Muscle layer of duodenum (tissue), 2 donors: ENCODE data around the gene TIAM1.

ENCODE experiments used
- H3K27ac ChIP-seq: one replicate; pipeline ENCODE4 v1.7.0; 2013; ENCODE audit warnings: mild to moderate bottlenecking, low read length
- H3K27me3 ChIP-seq: one replicate; pipeline ENCODE4 v1.7.0; 2013; ENCODE audit warnings: low read depth, mild to moderate bottlenecking, control low read depth, low read length
- H3K36me3 ChIP-seq, 2 donors: one replicate each; pipeline ENCODE4 v1.7.0; 2013; ENCODE audit warnings: low read length in 2 of 2, control low read depth in 1 of 2, mild to moderate bottlenecking in 1 of 2; ENCODE audit not compliant: insufficient read depth in 2 of 2, control insufficient read depth in 1 of 2
- H3K4me1 ChIP-seq, 2 donors: one replicate each; pipeline ENCODE4 v1.7.0; 2013; ENCODE audit warnings: low read length in 2 of 2, mild to moderate bottlenecking in 2 of 2, control low read depth in 1 of 2, moderate library complexity in 1 of 2; ENCODE audit not compliant: insufficient read depth in 2 of 2, control insufficient read depth in 1 of 2
- H3K4me3 ChIP-seq, 2 donors: one replicate each; pipeline ENCODE4 v1.7.0; 2013; ENCODE audit warnings: low read length in 2 of 2, low read depth in 1 of 2, mild to moderate bottlenecking in 1 of 2
- H3K9me3 ChIP-seq, 2 donors: one replicate each; pipeline ENCODE4 v1.7.0; 2013; ENCODE audit warnings: low read length in 2 of 2, control low read depth in 1 of 2, mild to moderate bottlenecking in 1 of 2; ENCODE audit not compliant: control insufficient read depth in 1 of 2
- donor health status: healthy.

Gene TIAM1

GRCh38 chr21:31098576-31099005, 245.5 kb downstream of the TIAM1 start:
- H3K27me3 ChIP-seq, result no peaks in the 10 kb centered on the region
- no peaks in the 10 kb centered on the region for H3K9me3 ChIP-seq
- H3K36me3 ChIP-seq, result no peaks in the 10 kb centered on the region
- H3K27ac ChIP-seq, result no peak overlapping the region
- H3K4me3 ChIP-seq, result no peak overlapping the region
- H3K4me1 ChIP-seq, result no peaks in the 10 kb centered on the region

DNA sequence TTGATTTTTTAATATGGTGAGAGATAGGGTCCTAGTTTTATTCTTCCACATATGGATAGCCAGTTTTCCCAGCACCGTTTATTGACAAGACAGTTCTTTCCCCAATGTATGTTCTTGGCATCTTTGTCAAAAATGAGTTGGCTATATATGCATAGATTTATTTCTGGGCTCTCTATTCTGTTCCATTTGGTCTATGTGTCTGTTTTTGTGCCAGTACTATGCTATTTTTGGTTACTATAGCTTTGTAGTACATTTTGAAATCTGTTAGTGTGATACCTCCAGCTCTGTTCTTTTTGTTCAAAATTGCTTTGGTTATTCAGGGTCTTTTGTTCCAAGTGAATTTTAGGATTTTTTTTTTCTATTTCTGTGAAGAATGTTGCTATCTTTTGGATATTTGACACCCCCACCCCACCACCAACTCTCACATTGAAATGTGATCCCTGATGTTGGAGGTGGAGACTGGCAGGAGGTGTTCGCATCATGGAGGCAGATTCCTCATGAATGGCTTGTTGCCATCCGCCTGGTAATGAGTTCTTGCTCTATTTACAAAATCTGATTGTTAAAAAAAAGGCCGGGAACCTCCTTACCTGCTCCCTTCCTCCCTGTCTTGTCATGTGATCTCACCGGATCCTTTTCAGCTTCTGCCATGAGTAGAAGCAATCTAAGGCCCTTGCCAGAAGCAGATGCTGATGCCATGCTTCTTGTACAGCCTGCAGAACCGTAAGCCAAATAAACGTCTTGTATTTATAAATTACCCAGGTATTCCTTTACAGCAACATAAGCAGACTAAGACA, 251.0 kb downstream of the TIAM1 start:
- Histone ChIP-seq H3K27me3 (no peaks in the 10 kb centered on the region), H3K4me1 (no peaks in the 10 kb centered on the region), H3K36me3 (no peaks in the 10 kb centered on the region), H3K9me3 (no peaks in the 10 kb centered on the region), H3K27ac (no peak overlapping the region), H3K4me3 (no peak overlapping the region)

GRCh38 chr21:31090376-31090775, 253.7 kb downstream of the TIAM1 start:
- Histone ChIP-seq H3K36me3 (no peaks in the 10 kb centered on the region), H3K27me3 (no peaks in the 10 kb centered on the region), H3K27ac (no peak overlapping the region), H3K4me3 (no peak overlapping the region), H3K4me1 (no peaks in the 10 kb centered on the region), H3K9me3 (no peaks in the 10 kb centered on the region)

GRCh38 chr21:31088474-31088751, 255.6 kb downstream of the TIAM1 start:
- Histone ChIP-seq H3K27ac (no peak overlapping the region), H3K27me3 (no peaks in the 10 kb centered on the region), H3K4me3 (no peak overlapping the region), H3K4me1 (no peaks in the 10 kb centered on the region), H3K9me3 (no peaks in the 10 kb centered on the region), H3K36me3 (no peaks in the 10 kb centered on the region)

DNA sequence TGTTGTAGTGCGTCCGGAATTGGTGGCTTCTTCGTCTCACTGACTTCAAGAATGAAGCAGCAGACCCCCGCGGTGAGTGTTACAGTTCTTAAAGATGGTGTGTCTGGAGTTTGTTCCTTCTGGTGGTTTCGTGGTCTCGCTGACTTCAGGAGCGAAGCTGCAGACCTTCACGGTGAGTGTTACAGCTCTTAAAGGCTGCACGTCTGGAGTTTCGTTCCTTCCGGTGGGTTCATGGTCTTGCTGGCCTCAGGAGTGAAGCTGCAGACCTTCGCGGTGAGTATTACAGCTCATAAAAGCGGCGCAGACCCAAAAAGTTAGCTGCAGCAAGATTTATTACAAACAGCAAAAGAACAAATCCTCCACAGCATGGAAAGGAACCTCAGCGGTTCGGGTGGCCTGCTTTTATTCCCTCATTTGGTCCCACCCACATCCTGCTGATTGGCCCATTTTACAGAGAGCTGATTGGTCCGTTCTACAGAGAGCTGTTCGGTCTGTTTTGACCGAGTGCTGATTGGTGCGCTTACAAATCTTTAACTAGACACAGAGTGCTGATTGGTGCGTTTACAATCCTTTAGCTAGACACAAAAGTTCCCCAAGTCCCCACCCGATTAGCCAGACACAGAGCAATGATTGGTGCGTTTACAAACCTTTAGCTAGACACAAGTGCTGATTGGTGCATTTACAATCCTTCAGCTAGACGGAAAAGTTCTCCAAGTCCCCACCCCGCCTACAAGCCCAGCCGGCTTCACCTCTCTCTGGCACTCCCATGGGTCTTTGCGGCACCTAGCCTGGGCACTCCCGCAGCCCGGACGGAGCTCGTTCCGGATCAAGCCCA, 256.2 kb downstream of the TIAM1 start:
- H3K9me3 ChIP-seq, result no peaks in the 10 kb centered on the region
- no peaks in the 10 kb centered on the region for H3K36me3 ChIP-seq
- H3K4me3 ChIP-seq, result no peak overlapping the region
- H3K27me3 ChIP-seq, result no peaks in the 10 kb centered on the region
- H3K4me1 ChIP-seq, result no peaks in the 10 kb centered on the region
- no peak overlapping the region for H3K27ac ChIP-seq

GRCh38 chr21:31084689-31085088, 259.4 kb downstream of the TIAM1 start:
- Histone ChIP-seq H3K4me3 (no peak overlapping the region), H3K4me1 (no peaks in the 10 kb centered on the region), H3K27ac (no peak overlapping the region), H3K27me3 (no peaks in the 10 kb centered on the region), H3K9me3 (no peaks in the 10 kb centered on the region), H3K36me3 (no peaks in the 10 kb centered on the region)

DNA sequence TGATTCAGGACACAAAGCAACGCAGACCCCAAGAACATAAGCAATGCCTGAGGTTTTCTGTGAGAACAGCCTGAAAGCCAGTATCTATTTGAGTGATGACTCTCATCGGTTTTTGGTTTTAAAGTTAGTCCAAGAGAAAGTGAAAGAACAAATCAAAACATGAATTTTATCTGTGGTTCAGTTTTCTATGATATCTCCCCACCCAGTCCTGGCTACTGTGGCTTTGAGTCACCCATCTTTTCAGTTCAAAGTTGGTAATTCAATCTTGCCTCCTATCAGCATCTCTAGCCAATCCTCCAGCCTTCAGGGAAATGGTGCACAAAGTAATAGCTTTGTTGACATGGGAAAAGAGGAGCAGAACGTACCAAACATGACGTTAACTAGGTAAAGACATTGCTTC, 265.3 kb downstream of the TIAM1 start:
- no peaks in the 10 kb centered on the region for H3K27me3 ChIP-seq
- no peaks in the 10 kb centered on the region for H3K36me3 ChIP-seq
- no peaks in the 10 kb centered on the region for H3K9me3 ChIP-seq
- no peaks in the 10 kb centered on the region for H3K4me1 ChIP-seq
- H3K27ac ChIP-seq, result no peak overlapping the region
- no peak overlapping the region for H3K4me3 ChIP-seq

DNA sequence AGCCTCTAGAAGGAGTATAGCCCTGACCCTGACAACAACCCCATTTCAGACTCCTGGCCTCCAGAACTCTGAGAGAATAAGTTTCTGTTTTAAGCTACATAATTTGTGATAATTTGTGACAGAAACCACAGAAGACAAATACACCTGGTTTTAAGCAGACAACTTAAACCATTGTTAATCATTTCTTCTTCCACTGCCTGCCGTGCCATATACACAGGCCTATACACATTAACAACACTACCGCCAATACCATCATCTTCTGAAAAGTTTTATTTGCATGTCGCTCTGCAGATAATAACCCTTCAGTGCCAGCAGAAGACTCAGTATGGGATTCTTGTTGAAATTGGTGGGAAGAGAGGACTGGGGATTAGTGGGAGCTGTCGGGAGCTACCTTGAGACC, 265.8 kb downstream of the TIAM1 start:
- no peaks in the 10 kb centered on the region for H3K27me3 ChIP-seq
- no peaks in the 10 kb centered on the region for H3K4me1 ChIP-seq
- H3K36me3 ChIP-seq, result no peaks in the 10 kb centered on the region
- no peaks in the 10 kb centered on the region for H3K9me3 ChIP-seq
- no peak overlapping the region for H3K4me3 ChIP-seq
- no peak overlapping the region for H3K27ac ChIP-seq

- Histone ChIP-seq H3K4me3 (no peak overlapping the region), H3K36me3 (no peaks in the 10 kb centered on the region), H3K4me1 (no peaks in the 10 kb centered on the region), H3K9me3 (no peaks in the 10 kb centered on the region), H3K27me3 (no peaks in the 10 kb centered on the region), H3K27ac (no peak overlapping the region)
Measured at GRCh38 chr21:31075848-31076247, 268.2 kb downstream of the TIAM1 start.

DNA sequence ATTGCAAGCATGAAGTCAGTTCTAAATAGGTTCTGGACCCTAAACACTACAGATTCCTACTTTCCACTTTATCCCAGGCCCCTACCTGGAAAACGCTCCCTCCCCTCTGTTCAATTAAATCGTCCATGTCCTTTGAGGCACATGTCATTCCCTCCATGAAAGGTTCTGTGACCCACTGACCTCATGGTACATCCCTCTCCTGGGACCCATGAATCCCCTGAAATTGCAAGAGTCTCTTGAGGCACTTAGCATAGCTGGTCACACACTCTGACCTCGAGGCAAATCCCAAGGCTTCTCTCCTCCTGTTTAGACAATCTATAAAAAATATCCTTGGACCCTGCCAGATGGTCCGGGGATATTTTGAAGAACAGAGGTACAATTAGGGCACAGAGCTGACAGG, 271.5 kb downstream of the TIAM1 start:
- Histone ChIP-seq H3K36me3 (no peaks in the 10 kb centered on the region), H3K27me3 (no peaks in the 10 kb centered on the region), H3K4me3 (no peak overlapping the region), H3K9me3 (no peaks in the 10 kb centered on the region), H3K27ac (no peak overlapping the region), H3K4me1 (no peaks in the 10 kb centered on the region)
